GM18870 (cell line): ENCODE measurements around the gene TMEM62.
A peak's percentile ranks its signal among the peaks of the same experiment; 100 is the strongest.
"Not testable (repeated sequence)": the region's sequence is repeated elsewhere in the genome, so short reads cannot be mapped to it uniquely, and the experiment has no call there.

Experiments used
- ATAC-seq: cut with Tn5 transposase; IDR thresholded peaks from one replicate; pipeline ENCODE4 v1.9.1; 2021; ENCODE audit warnings: moderate library complexity; ENCODE audit not compliant: unreplicated experiment

Gene TMEM62

DNA sequence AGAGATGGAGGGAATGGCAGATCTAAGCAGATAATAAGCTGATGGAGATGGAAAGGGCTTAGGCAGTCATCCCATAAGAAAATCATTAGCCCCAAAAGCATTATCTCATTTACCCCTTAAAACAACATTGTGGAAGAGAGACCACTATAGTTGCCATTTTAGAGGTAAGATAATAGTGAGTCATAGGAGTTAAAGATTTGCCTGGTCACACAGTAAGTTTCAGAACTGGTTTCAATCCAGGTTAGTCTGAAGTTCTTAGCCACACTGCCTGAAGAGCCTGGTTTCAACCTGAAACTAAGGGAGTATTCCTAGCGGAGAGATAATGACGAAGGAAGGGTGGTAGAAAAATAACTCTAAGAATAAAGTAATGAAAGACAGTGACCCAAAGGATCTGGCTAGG, 14.6 kb upstream of the TMEM62 start:
- peak; percentile 55 for ATAC-seq

GRCh38 chr15:43121863-43122262, 11.5 kb upstream of the TMEM62 start:
- no peak for ATAC-seq

DNA sequence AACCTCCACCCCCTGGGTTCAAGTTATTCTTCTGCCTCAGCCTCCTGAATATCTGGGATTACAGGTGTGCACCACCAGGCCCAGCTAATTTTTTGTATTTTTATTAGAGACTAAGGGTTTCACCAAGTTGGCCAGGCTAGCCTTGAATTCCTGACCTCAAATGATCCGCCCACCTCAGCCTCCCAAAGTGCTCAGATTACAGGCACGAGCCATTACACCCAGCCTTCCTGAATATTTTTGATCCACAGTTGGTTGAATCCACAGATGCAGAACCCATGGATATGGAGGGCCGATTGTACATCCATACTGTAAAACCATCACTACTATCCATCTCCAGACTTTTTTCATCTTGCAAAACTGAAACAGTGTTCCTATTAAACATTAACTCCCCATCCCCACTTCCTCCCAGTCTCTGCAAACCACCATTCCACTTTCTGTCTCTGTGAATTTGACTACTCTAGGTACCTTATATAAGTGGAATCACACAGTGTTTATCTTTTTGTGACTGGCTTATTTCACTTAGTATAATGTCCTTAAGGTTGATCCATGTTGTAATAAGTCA, 8.2 kb upstream of the TMEM62 start:
- ATAC-seq = no peak

DNA sequence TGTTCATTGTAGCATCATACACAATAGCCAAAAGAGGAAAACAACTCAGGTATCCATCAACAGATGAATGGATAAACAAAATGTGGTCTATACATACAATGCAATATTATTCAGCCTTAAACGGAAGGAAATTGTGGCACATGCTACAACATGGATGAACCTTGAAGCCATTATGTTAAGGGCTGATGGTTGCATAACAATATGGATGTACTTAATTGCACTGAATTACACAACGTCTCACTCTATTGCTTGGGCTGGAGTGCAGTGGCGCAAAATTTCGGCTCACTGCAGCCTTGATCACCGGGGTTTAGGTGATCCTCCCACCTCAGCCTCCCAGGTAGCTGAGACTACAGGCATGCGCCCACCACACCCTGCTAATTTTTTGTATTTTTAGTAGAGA, 7.0 kb upstream of the TMEM62 start:
- ATAC-seq = no peak

DNA sequence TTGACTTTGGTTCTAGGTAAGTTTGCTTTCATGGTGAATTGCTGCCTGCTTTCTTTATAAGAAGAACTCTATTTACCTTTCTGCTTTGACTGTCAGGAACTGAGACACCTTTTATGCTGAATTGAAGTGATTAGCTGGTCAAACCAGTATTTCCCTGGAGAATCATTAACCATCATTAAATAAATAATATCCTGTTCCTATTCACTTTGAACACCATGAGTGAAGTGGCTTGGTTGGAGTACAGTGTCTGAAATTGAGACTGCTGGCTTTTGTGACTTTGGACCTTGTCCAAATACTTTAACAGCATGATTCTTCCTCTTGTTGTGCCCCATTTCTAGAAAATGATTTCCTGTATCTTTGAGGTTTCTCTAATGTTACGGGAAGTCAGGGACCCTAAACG, 5.6 kb upstream of the TMEM62 start:
- no peak for ATAC-seq

- not testable (repeated sequence) for ATAC-seq
Measured at GRCh38 chr15:43128174-43128979, 5.0 kb upstream of the TMEM62 start.

GRCh38 chr15:43128980-43129335, 4.4 kb upstream of the TMEM62 start:
- ATAC-seq = no peak

DNA sequence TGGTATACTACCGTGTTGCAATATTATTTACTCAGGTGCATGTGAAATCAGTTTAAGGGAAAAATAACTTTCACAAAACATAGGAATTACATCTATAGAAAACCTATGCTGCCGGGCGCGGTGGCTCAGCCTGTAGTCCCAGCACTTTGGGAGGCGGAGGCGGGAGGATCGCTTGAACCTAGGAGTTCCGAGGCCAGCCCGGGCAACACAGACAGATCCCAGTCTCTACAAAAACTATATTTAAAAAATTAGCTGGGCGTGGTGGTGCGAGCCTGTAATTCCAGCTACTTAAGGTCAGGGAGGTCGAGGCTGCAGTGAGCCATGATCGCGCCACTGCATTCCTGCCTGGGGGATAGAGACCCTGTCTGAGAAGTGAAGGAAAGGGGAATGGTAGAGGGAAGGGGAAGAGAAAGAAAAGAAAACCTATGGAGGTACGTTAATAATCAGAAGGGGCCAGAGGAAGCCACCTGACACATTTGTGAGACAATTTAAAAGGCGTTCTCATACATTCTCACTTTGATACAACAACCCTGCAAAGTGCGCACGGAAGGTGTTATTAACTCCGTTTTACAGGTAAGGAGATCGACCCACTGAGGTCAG, 456 bp upstream of the TMEM62 start:
- ATAC-seq = no peak

- no peak for ATAC-seq
Measured at GRCh38 chr15:43134157-43134635, 810 bp downstream of the TMEM62 start.

DNA sequence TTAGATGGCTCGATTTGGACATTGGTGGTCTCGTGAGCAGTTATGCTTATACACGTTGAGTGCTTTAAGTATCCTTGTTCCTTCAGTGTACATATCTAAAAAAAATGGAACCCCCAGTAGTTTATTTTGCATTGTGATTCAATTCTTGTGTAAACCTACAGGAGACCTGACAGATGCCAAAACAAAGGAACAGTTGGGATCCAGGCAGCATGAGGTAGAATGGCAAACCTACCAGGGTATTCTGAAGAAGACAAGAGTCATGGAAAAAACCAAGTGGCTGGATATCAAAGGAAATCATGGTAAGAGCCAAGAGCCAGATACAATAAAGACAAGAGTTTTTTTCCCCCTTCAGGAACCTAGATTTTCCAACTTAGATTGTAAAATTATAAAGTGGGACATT, 2.0 kb downstream of the TMEM62 start:
- ATAC-seq = no peak

GRCh38 chr15:43143203-43143941, 10.0 kb downstream of the TMEM62 start:
- no peak for ATAC-seq

GRCh38 chr15:43144512-43144911, 11.1 kb downstream of the TMEM62 start:
- no peak for ATAC-seq

GRCh38 chr15:43146184-43146583, 12.8 kb downstream of the TMEM62 start:
- no peak for ATAC-seq

- no peak for ATAC-seq
Measured at GRCh38 chr15:43150191-43150929, 17.0 kb downstream of the TMEM62 start.

DNA sequence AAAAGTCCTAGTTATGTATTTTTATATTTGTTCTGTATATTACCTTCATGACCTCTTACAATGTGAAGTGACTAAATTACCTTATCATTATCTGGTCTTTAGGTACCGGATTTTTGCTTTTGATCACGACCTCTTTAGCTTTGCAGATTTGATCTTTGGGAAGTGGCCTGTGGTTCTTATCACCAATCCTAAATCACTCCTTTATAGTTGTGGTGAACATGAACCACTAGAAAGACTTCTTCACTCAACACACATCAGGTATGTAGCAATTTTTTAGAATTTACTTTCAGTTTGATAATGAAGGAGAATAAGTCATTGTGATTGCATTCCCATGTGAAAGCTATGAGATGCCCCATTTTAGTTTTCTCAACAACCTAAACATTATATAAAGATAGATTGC, 18.3 kb downstream of the TMEM62 start:
- no peak for ATAC-seq

GRCh38 chr15:43153269-43153668, 19.9 kb downstream of the TMEM62 start:
- ATAC-seq = no peak

- no peak for ATAC-seq
Measured at GRCh38 chr15:43165801-43166325, 32.5 kb downstream of the TMEM62 start.

DNA sequence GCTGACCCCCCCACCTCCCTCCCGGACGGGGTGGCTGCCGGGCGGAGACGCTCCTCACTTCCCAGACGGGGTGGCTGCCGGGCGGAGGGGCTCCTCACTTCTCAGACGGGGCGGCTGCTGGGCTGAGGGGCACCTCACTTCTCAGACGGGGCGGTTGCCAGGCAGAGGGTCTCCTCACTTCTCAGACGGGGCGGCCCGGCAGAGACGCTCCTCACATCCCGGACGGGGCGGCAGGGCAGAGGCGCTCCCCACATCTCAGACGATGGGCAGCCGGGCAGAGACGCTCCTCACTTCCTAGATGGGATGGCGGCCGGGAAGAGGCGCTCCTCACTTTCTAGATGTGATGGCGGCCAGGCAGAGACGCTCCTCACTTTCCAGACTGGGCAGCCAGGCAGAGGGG, 33.9 kb downstream of the TMEM62 start:
- ATAC-seq = not testable (repeated sequence)

DNA sequence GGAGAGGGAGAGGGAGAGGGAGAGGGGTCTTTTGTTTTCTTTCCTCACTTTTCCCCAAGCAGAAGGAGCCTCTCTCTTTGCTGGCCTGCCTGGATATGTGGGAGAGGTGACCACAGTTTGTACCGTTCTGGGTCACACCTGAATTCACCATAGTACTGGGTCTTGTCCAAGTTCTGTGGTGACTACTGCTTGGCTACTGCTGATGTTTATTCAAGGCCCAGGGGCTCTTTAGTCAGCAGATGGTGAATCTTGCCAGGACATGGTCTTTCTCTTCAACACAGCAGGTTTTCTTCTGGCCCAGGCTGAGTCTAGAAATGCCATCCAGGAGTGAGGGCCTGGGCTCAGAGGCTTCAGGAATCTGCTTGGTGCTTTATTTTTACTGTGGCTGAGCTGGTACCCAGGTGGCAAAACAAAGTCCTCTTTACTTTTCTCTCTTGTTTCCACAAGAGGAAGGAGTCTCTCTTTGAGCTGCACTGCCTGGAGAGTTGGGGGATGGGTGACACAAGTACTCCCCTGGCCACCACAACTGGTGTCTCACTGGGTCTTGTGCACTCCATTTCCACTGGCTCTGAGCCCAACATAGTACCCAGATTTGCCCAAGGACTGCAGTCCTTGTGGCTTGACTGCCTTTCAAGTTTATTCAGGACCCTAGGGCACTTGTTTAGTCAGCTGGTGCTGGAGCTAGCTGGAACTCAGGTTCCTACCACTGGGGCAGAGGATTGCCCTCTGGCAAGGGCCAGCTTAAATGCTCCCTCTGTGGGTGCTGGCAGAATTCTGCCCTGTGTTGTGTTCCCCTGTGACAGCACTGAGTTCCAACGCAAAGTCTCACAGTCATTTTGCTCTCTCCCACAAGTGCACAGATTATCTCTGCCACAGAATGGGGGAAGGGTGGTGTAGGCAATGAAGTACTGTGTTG, 35.1 kb downstream of the TMEM62 start:
- ATAC-seq = no peak

GRCh38 chr15:43169888-43170287, 36.5 kb downstream of the TMEM62 start:
- no peak for ATAC-seq
